Kidney capillary endothelial cell (primary cell): Measurements from ENCODE around the gene TGFBRAP1.
"Not testable (repeated sequence)": the region's sequence is repeated elsewhere in the genome, so short reads cannot be mapped to it uniquely, and the experiment has no call there.

Experiments used
- DNase-seq: peaks from one replicate; pipeline ENCODE4 v3.0.0-alpha.2; 2018; ENCODE audit warnings: low spot score

TGFBRAP1 gene

DNA sequence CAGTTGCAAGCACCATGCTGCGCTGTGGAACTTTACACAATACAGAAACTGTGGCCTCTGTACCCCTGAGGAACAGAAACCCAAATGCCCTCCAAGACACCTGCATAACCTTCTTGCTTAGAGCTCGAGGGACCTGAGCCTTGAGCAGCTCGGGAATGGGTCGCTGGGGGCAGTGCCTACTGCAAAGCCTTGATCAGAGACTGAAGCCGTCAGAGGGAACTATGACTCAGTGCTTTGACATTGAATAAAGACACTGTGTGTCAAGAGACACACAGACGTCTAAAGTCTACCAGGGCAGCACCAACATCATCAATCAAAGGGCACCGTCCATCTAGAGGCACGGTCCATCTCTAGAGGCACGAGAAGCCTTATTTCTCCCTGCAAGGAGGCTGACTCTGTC lies 57.4 kb downstream of the TGFBRAP1 start:
- DNase-seq = peak; percentile 12

DNA sequence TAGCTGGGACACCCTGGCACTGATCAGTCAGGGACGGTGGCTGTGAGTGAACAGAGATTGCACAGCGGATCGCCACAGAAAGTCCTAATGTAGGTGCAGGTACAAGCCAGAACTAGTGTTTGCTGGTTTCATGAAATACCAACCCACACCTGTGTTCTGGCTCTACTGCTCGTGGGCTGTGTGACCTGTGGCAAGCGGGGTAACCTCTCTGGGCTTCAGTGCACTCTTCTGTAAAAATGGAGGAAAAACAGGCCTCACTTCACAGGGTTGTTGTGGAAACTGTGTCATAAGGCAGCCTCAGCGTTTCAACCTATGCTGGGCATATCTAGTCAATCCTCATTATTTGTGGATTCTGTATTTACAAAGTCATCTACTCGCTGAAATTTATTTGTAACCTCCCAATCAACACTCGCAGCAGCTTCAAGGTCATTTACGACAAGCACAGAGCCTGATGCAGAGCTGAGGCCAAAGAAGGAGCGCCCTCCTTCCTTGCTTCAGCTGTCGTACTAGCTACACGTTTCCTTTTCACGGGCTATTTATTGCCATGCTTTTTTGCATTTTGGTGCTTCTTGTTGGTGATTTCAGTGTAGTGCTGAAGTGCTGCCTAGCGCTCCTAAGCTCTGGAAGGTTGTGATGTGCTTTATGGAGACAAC lies 58.0 kb downstream of the TGFBRAP1 start:
- no peak for DNase-seq

DNA sequence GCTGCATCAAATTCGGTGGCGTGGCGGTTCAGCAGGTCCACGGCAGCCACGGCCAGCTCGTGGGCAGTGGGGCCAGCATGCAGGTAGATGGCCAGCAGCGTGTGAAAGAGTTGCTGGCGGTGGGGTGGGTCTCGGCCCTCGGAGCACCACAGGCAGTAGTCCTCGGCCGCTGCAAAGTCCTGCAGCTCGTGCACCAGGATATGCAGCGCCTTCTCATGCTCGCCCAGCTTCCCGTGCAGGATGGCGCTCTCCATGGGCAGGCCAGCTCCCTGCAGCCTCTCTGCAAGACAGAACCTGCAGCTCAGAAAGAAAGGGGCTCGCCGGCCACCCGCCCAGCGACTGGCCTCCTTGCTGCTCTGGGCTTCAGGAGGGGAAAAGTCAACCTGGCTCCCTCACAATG lies 60.1 kb downstream of the TGFBRAP1 start:
- no peak for DNase-seq

DNA sequence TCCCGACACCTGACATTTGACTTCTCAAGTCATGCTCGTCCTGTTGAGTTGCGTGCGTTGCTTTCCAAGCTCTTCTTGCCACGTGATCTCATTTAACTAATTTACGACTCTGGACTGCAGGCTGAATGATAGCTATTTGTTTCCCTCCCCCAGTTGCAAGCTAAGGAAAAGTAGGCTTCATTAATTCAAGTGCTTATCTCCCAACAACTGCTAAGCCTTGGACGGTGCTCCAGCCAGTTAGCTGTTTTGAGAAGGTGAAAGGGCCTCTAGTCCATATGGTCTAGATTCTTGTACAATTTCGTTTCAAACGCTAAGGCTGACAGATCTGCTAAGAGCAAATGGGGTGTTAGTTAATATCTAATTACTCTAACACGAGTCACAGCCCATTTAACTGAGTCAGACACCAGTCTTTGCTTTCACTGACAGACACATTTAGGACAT lies 66.9 kb downstream of the TGFBRAP1 start:
- DNase-seq = no peak

DNA sequence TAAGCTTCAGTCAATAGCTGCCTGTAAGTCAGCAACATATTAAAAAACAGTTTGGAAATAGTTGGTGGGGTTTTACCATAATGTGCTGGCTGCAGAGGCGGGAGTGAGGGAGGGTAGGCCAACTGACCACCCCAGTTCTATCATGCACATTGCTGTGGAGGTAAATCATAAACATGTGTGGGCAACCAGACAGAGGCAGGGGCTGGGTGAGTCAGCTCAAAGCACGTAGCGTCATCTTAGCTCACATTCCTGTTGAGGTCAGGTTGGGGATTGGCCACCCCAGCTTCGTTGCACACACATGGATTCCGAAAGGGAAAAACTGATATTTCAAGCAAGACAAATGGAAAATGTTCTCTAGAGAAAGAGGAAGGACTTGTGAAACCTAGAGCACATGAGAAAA lies 68.5 kb downstream of the TGFBRAP1 start:
- DNase-seq = no peak

DNA sequence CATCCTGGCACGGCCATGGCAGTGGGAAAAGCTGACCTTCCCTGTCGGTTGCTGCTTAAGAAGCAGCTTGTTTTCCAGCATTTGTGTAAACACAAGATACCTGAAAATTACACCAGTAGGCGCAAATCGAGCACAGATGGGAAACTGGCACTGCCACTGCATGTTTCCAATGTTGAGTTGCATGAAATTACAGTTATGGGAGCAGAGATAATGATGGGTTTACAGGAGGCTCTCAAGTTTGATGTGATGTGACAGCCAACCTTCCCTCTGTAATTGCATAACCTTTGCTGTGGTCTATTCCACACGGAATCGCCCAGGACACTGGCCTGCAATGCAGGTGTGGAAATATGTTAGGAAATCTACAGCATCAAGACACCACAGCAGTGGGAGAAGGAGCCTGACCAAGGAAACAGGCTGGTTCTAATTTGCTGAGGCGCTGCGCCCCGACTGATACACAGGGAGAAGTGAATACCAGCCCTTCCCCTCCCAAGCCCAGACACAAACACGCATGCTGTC lies 70.6 kb downstream of the TGFBRAP1 start:
- DNase-seq = no peak

DNA sequence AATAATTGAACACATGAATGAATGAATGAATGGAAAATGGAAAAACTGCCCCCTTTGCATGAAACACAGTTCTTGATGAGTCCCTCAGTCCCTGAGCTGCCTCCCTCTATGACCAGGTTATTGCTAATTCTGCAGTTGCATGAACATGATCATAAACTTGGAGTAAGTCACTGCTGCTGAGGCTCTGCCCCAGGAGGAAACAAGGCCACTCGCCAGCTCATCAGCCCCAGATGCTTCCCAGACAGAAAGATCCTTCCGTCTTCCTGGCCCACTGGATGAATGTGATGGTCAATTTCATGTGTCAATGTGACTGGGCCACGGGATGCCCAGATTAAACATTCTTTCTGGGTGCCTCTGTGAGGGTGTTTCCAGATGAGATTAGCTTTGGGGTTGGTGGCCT lies 71.6 kb downstream of the TGFBRAP1 start:
- peak; percentile 13 for DNase-seq

DNA sequence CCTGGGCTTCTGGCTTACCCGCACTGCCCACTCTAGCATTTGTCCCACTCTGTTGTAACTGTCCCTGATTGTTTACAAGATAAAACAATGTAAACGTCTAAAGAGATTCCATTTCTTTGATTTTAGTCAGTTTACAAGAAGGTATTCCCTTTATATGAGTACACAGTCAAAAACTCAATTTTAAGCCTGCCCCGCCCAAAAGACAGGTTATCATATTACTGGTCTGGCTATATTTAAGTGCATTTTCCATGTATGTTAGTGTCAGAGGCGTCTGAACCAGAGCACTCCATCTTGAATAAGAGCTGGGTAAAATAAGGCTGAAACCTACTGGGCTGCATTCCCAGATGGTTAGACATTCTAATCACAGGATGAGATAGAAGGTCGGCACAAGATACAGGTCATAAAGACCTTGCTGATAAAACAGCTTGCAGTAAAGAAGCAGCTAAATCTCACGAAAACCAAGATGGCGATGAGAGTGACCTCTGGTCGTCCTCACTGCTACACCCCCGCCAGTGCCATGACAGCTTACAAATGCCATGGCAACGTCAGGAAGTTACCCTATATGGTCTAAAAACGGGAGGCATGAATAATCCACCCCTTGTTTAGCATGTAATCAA lies 73.0 kb downstream of the TGFBRAP1 start:
- no peak for DNase-seq

DNA sequence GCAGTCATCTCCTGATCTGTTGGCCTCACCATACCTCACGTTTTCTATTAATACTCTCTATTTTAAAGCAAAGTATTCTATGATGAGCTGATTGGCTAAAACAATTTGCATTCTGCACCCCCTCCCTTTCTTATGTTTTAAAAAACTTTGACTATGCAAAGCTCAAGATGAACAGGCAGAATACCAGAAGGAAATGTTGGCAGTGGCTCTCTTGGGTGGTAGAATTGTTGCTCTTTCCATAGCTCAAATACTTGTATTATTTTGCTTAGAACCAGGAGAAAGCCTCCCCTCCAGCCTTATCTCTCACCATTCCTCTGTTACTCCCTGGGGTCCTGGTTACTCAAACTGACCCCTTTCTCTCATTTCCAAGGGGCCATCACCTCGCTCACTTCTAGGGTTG lies 73.6 kb downstream of the TGFBRAP1 start:
- no peak for DNase-seq

DNA sequence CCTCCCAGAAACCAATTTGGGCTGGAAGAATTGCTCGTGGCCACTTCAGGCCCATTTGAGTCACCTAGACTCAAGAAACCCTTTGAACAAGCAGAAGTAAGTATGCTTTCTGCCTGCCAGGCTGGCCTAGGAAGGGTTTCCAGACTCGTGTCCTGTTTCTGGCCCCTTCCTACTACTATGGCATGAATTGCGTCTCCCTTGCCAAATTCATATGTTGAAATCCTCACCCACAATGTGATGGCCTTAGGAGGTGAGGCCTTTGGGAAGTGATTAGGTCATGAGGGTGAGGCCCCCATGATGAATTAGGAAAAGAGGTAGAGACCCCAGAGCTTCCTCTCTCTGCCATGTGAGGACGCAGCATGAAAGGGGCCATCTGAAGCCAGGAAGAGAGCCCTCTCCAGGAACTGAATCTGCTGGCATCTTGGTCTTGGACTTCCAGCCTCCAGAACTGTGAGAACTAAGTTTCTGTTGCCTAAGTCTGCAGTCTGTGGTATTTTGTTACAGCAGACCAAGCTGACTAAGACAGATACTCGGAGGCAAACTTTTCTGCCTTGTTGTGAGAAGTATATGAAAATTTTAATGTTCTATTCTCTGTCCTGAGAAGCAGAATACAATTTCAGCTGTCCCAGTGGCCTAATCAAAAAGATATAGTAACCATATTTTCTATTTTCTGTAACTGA lies 74.9 kb downstream of the TGFBRAP1 start:
- no peak for DNase-seq

DNA sequence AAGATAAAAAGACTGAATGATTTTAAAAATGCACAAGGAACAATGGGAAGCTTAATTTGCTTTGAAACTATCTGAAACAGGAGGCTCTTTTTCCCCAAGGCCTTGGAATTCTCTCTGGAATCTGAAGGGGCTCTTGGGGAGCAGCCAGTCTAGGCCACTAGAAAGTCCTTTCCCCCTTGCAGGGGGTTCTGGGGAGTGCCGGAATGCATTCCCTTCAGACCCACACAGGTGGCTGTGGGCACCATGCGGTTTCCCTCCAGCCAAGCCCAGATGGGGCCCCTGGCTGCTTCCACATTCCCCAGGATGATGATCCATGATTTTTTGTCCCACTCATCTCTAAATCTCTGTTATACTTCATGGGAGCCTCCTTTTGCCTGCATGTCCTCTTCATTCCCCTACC lies 77.3 kb downstream of the TGFBRAP1 start:
- no peak for DNase-seq

DNA sequence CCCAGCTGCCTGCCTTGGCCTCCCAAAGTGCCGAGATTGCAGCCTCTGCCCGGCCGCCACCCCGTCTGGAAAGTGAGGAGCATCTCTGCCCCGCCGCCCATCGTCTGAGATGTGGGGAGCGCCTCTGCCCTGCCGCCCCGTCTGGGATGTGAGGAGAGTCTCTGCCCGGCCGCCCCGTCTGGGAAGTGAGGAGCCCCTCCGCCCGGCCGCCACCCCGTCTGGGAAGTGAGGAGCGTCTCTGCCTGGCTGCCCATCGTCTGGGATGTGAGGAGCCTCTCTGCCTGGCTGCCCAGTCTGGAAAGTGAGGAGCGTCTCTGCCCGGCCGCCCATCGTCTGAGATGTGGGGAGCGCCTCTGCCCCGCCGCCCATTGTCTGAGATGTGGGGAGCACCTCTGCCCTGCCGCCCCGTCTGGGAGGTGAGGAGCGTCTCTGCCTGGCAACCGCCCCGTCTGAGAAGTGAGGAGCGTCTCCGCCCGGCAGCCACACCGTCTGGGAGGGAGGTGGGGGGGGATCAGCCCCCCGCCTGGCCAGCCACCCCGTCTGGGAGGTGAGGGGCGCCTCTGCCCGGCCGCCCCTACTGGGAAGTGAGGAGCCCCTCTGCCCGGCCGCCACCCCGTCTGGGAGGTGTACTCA lies 78.4 kb downstream of the TGFBRAP1 start:
- DNase-seq = not testable (repeated sequence)

DNA sequence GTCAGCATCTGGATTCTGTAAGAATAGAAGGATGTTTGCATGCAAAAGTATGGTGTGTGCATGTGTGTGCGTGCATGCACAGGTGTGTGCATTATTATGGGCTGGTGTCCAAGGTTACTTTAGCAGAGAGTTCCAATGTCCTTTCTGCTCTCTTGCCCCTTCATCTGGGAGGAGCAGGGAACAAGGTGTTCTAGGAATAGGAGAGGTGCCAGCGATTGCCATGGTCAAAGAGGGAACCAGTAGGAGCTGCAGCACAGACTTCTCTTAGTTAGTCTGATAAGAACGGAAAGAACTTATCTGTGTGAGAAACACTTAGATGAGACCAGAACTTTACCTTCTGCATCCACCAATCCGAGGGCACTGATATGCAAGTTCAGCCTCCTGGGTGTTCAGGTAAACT lies 79.6 kb downstream of the TGFBRAP1 start:
- no peak for DNase-seq

DNA sequence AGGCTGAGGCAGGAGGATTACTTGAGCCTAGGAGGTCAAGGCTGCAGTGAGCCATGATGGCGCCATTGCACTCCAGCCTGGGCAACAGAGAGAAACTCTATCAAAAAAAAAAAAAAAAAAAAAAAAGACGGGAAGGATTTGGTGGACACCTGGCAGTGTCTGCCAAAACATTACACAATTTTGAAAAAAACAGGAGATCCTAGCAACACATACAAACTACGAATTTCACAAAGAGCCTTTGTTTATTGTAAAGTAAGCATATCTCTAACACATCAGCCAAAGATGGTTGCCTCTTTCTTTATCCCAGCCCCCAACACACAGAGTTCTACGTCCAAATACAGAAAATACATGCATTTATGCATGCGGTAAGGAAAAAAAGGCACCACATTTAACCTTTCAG lies 80.4 kb downstream of the TGFBRAP1 start:
- DNase-seq = no peak

DNA sequence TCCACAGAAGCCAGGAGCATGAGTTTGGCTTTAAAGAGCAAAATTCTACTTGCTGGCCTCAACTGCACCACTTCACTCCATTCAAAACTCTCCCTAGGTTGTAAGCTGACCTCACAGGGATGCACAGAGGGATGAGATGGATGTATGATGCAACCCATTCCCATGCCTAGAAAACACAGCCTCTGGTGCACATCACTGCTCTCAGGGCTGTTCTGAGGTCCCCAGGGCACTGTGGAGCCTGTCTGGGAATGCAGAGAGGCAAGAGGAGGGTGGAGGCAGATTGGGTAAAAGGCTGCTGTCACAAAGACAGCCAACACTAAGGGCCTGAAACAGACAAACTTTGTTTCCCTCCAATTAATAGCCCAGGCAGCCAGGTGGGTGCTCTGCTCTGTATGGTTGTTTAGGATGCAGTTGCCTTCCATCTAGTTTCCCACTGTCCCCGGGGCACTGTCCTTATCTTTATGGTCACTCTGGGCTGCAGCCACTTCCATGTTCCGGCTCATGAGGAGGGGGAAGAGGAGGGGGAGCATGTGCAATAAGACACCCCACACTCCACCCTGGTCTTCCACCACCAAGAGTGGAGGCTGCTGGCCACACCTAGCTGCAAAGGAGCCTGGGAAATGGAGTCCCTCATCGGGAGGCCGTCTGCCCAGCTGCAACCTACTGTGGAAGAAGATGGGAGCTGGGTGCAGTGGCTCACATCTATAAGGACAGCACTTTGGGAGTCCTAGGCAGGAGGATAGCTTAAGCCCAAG lies 81.0 kb downstream of the TGFBRAP1 start:
- DNase-seq = no peak

DNA sequence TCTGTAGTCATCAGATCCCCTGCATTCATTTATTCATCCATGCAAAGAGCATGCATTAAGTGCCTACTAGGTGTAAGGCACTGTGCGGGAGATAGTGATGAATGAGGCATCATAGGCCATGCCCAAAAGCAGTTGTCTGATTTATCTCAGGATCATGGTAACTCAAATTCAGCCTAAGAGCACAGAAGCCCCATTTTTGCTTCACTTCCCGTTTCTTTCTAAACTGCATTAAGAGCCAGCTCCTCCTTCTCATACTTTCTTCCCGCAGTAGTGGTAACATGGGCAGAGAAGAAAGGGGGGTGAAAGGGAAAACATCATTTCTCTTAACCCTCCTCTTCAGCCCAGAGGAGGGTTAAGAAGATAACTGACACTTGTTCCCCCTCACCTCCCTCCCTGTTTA lies 85.1 kb downstream of the TGFBRAP1 start:
- DNase-seq = no peak

DNA sequence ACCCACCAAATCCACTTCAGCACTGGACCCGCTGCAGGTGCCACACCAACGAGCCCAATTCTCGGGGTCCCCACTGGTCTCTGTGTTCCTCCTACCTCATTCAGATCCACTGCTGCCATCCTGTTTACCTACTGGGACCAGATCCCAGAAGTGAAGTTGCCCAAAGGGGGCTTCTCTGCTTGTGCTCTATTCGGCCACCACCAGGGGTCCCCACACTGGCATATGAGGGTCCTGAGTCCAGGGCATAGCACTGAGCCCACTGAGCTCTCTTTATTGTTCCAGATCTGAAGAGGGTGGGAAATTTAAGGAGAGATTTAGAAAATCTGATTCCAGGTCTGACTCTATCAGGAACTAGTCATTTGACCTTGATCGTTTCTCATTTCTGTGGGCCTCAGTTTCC lies 85.6 kb downstream of the TGFBRAP1 start:
- DNase-seq = no peak

DNA sequence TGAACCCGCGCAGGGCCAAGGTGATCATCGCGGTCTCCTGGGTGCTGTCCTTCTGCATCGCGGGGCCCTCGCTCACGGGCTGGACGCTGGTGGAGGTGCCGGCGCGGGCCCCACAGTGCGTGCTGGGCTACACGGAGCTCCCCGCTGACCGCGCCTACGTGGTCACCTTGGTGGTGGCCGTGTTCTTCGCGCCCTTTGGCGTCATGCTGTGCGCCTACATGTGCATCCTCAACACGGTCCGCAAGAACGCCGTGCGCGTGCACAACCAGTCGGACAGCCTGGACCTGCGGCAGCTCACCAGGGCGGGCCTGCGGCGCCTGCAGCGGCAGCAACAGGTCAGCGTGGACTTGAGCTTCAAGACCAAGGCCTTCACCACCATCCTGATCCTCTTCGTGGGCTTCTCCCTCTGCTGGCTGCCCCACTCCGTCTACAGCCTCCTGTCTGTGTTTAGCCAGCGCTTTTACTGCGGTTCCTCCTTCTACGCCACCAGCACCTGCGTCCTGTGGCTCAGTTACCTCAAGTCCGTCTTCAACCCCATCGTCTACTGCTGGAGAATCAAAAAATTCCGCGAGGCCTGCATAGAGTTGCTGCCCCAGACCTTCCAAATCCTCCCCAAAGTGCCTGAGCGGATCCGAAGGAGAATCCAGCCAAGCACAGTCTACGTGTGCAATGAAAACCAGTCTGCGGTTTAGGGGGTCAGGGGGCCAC lies 87.1 kb downstream of the TGFBRAP1 start:
- DNase-seq = no peak

DNA sequence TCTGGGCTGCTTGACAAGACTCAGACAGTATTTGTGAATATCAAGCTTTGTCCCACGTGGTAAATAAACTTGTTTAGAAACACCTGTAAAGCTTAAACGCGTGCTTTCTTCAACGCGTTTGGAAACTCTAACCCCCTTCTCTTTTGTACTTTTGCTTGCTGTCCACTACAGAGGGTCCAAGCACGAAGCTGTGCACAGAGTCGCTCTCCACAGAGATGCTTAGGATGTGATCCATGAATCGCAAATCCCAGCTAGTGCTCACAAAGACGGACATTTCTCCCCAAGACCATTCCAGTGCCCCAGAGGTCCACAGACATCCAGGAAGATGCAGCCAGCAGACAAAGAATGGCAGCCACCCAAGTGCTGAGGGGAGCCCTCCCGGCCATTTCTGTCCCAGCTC lies 88.1 kb downstream of the TGFBRAP1 start, which contains the start of gene GPR45:
Gene GPR45, plus strand, starts transcription at position 301 of the 400 bp plus-strand sequence. CDS start 116 bp downstream, outside the sequence.
- no peak for DNase-seq

DNA sequence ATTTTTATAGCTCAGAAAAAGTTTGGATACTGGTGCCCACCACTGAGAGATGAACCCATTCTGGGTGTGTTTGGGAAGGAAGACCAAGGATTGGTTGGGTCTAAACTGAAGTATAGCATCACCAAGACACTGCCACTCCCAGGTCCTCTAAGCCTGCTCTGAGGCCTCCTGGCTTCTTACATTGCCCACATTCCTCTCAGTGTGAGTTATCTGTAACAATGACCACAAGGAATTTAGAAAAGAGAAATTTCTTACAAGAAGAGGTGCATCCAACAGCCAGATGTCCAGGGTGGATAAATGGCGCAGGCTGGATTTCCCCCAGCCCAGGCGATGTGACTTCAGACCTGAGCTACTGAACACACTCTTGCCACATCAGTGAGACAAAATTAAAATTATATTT lies 89.6 kb downstream of the TGFBRAP1 start:
- no peak for DNase-seq

DNA sequence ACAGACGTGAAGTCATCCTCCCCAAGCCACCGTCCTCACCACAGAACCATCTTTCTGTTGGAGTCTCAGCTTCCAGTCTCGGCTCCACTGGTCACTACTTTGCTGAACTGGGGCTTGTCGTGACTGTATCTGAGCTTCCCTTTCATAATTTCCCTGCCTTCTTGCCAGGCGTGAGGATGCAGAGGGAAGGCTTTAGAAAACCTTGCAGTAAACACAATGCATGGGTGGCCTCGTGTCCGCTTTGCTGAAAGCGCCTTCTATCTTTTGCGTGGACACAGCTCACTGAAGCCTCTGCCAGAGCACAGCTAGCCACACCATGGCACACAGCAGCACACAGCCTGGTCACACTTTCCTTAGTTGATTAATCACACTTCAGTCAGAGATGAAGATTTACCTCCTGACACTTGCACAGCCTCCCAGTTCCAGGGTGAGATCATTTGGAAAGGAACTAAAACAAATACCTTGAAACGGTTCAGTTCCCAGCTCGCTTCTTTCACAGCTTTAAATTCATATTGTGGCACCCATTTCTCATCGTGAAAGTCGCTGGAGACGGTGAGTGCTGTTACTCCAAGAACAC lies 90.8 kb downstream of the TGFBRAP1 start:
- DNase-seq = no peak
